SK-N-SH (cell line): ENCODE results near the gene SETBP1.

Experiments
- EP300 ChIP-seq, 2 experiments: IDR thresholded peaks; 2 replicates each; pipeline versions ENCODE4 v1.4.0 to v1.6.1; 2012; ENCODE audit warnings: borderline replicate concordance in 1 of 2, low read depth in 1 of 2, low read length in 1 of 2
- MXI1 ChIP-seq: IDR thresholded peaks from 2 replicates; pipeline ENCODE4 v1.6.1; 2012; ENCODE audit warnings: mild to moderate bottlenecking, low read depth, low read length, improper control_type of control experiment
- NRF1 ChIP-seq: IDR thresholded peaks from 2 replicates; pipeline ENCODE4 v1.6.1; 2012; ENCODE audit warnings: low read depth, mild to moderate bottlenecking, low read length
- POLR2AphosphoS5 ChIP-seq: IDR thresholded peaks from 2 replicates; pipeline ENCODE4 v1.6.1; 2012; ENCODE audit warnings: low read depth, low read length
- RXRA ChIP-seq: IDR thresholded peaks from 2 replicates; pipeline ENCODE4 v1.4.0; 2012; ENCODE audit warnings: low read depth, mild to moderate bottlenecking, borderline replicate concordance
- SIN3A ChIP-seq: IDR thresholded peaks from 2 replicates; pipeline ENCODE4 v1.6.1; 2012; ENCODE audit warnings: low read depth, mild to moderate bottlenecking, low read length, moderate library complexity, borderline replicate concordance
- SMC3 ChIP-seq: IDR thresholded peaks from 2 replicates; pipeline ENCODE4 v1.6.1; 2012; ENCODE audit warnings: low read depth, low read length, improper control_type of control experiment
- TAF1 ChIP-seq: IDR thresholded peaks from 2 replicates; pipeline ENCODE4 v1.6.1; 2012; ENCODE audit warnings: low read depth, mild to moderate bottlenecking, low read length, moderate library complexity, borderline replicate concordance
- YY1 ChIP-seq: IDR thresholded peaks from 2 replicates; pipeline ENCODE4 v1.4.0; 2012; ENCODE audit warnings: low read depth, mild to moderate bottlenecking
- TF ChIP-seq, protein P1 (sequence below): fragments of 200-600 bp; sonication (generic); IDR thresholded peaks from 2 replicates; pipeline ENCODE4 v1.6.1; 2017; ENCODE audit warnings: antibody characterized with exemption, mild to moderate bottlenecking, moderate library complexity
- TF ChIP-seq, protein P2 (sequence below): IDR thresholded peaks from 2 replicates; pipeline ENCODE4 v1.6.1; 2012; ENCODE audit warnings: mild to moderate bottlenecking, low read depth, low read length, moderate library complexity
- TF ChIP-seq, protein P3 (sequence below): IDR thresholded peaks from 2 replicates; pipeline ENCODE4 v1.4.0; 2012; ENCODE audit warnings: low read depth, borderline replicate concordance

- TF ChIP-seq, protein P1, sequence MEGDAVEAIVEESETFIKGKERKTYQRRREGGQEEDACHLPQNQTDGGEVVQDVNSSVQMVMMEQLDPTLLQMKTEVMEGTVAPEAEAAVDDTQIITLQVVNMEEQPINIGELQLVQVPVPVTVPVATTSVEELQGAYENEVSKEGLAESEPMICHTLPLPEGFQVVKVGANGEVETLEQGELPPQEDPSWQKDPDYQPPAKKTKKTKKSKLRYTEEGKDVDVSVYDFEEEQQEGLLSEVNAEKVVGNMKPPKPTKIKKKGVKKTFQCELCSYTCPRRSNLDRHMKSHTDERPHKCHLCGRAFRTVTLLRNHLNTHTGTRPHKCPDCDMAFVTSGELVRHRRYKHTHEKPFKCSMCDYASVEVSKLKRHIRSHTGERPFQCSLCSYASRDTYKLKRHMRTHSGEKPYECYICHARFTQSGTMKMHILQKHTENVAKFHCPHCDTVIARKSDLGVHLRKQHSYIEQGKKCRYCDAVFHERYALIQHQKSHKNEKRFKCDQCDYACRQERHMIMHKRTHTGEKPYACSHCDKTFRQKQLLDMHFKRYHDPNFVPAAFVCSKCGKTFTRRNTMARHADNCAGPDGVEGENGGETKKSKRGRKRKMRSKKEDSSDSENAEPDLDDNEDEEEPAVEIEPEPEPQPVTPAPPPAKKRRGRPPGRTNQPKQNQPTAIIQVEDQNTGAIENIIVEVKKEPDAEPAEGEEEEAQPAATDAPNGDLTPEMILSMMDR: no peak
- TF ChIP-seq EP300 (IDR thresholded peaks at IDR 0.05; ENCODE audit: borderline replicate concordance in 1 of 2, low read depth in 1 of 2, low read length in 1 of 2): no peak
- no peak for TF ChIP-seq SIN3A
- TF ChIP-seq, protein P2, sequence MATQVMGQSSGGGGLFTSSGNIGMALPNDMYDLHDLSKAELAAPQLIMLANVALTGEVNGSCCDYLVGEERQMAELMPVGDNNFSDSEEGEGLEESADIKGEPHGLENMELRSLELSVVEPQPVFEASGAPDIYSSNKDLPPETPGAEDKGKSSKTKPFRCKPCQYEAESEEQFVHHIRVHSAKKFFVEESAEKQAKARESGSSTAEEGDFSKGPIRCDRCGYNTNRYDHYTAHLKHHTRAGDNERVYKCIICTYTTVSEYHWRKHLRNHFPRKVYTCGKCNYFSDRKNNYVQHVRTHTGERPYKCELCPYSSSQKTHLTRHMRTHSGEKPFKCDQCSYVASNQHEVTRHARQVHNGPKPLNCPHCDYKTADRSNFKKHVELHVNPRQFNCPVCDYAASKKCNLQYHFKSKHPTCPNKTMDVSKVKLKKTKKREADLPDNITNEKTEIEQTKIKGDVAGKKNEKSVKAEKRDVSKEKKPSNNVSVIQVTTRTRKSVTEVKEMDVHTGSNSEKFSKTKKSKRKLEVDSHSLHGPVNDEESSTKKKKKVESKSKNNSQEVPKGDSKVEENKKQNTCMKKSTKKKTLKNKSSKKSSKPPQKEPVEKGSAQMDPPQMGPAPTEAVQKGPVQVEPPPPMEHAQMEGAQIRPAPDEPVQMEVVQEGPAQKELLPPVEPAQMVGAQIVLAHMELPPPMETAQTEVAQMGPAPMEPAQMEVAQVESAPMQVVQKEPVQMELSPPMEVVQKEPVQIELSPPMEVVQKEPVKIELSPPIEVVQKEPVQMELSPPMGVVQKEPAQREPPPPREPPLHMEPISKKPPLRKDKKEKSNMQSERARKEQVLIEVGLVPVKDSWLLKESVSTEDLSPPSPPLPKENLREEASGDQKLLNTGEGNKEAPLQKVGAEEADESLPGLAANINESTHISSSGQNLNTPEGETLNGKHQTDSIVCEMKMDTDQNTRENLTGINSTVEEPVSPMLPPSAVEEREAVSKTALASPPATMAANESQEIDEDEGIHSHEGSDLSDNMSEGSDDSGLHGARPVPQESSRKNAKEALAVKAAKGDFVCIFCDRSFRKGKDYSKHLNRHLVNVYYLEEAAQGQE: no peak
- no peak for TF ChIP-seq RXRA
- no peak for TF ChIP-seq TAF1
- TF ChIP-seq YY1: no peak
- TF ChIP-seq MXI1: no peak
- no peak for TF ChIP-seq POLR2AphosphoS5
- TF ChIP-seq NRF1: no peak
- TF ChIP-seq SMC3: no peak
- TF ChIP-seq, protein P3, sequence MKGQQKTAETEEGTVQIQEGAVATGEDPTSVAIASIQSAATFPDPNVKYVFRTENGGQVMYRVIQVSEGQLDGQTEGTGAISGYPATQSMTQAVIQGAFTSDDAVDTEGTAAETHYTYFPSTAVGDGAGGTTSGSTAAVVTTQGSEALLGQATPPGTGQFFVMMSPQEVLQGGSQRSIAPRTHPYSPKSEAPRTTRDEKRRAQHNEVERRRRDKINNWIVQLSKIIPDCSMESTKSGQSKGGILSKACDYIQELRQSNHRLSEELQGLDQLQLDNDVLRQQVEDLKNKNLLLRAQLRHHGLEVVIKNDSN: no peak
Measured at GRCh38 chr18:44896846-44897245, 216.2 kb downstream of the SETBP1 start.
